ENCODE results near the gene CDA.

CDA gene

DNA sequence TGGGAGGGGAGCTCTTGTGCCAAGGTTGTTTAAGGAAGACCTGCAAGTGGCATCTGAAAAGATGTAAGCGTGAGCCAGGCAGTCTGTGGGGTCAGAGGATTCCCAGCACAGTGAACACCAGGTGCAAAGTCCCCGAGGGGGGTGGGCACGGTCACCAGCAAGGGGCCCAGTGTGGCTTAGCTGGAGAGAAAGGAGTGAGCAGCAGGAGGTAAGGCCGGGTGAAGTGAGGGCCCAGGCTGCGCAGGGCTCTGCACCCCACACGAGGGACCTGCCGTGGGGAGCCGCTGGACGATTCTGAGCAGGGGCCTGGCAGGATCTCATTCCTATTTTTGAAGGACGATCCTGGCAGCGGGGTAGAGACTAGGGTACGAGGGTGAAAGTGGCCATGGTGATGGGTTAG lies 68.1 kb downstream of the CDA start:
- no peak for DNase-seq (ENCODE audit: extremely low read depth, low read depth)
- TF ChIP-seq, protein P1, sequence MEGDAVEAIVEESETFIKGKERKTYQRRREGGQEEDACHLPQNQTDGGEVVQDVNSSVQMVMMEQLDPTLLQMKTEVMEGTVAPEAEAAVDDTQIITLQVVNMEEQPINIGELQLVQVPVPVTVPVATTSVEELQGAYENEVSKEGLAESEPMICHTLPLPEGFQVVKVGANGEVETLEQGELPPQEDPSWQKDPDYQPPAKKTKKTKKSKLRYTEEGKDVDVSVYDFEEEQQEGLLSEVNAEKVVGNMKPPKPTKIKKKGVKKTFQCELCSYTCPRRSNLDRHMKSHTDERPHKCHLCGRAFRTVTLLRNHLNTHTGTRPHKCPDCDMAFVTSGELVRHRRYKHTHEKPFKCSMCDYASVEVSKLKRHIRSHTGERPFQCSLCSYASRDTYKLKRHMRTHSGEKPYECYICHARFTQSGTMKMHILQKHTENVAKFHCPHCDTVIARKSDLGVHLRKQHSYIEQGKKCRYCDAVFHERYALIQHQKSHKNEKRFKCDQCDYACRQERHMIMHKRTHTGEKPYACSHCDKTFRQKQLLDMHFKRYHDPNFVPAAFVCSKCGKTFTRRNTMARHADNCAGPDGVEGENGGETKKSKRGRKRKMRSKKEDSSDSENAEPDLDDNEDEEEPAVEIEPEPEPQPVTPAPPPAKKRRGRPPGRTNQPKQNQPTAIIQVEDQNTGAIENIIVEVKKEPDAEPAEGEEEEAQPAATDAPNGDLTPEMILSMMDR (IDR thresholded peaks at IDR 0.05; ENCODE audit: low read depth, low read length, missing control alignments): no peak
- no peak overlapping the region for H3K4me3 ChIP-seq (replicated peaks; ENCODE audit: low read depth, low read length)

DNA sequence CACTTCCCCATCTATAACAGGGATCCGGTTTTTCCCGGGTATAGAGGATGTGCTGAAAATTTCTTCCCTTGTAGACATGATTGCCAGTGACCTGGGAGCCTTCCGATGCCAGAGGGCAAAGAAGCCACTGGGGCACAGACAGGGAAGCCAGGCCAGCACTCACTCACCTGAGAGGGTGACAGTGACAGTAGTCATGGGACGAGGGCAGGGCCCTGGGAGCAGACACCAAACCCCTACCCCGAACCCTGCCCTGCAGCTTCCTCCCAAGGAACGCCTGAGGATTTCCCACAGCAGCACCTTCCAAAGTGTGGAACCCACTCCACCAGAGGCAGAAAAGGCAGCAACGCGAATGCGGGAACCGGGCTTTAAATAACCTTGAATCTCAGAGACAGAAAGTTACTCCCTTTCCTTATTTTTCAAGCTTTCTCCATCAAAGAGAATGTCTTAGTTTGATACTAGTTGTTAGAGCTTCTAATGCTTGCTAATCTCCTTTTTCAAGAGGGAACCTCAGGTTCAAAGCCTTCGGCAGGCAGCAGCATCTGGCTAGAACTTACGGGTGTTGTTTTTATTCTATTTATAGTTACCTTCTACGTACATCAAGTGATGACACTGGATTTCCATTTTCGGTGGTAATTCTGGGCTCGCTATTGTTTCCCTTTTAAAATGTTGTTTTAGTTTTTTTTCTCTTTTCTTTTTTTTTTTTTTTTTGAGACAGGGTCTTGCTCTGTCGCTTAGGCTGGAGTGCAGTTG lies 69.4 kb downstream of the CDA start:
- H3K4me3 ChIP-seq (replicated peaks; ENCODE audit: low read depth, low read length): no peak overlapping the region
- no peak for DNase-seq (ENCODE audit: extremely low read depth, low read depth)
- TF ChIP-seq, protein P1 (IDR thresholded peaks at IDR 0.05; ENCODE audit: low read depth, low read length, missing control alignments): no peak

DNA sequence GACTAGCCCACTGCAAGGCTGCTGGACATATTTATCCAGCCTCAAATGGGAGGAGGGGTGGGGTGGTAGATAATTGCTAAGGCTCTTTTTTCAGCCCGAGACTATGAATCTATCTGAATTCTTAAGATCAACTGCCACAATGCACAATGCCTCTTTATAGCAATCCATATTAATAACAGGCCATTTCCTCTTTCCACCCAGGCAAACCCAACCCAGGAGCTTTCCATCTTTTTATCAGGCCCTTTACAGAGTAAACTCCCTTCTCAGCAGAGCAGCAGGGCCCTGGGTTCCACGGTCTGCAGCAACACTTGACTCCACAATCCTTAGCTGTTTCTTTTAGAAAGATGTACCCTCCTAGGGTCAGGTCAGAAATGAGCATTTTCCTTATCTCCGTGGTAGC lies 71.5 kb downstream of the CDA start:
- DNase-seq (ENCODE audit: extremely low read depth, low read depth): no peak
- TF ChIP-seq, protein P1 (IDR thresholded peaks at IDR 0.05; ENCODE audit: low read depth, low read length, missing control alignments): no peak

DNA sequence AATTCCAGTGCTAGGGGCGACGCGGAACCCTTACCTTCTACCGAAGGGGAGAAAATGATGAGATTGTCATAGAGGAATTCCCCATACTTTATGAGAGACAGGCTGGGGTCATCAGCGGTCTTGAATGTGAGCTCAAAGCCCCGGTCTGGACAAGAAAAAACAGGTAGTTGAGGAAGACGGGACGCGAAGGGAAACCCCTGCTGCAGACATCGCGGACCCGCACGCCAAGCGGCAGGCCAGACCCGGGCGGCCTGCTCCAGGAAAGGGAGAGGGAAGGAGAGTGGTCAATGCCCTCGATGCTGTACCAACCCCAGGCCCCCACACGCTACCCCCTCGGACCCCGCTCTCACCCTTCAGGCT lies 71.9 kb downstream of the CDA start:
- DNase-seq (ENCODE audit: extremely low read depth, low read depth): no peak
- TF ChIP-seq, protein P1 (IDR thresholded peaks at IDR 0.05; ENCODE audit: low read depth, low read length, missing control alignments): no peak
- peak overlapping the region; percentile 93 for H3K4me3 ChIP-seq (replicated peaks; ENCODE audit: low read depth, low read length)

More for the DNA sequence above, 71.5 kb downstream of the CDA start:
- peak overlapping the region; percentile 93 for H3K4me3 ChIP-seq (replicated peaks; ENCODE audit: low read depth, low read length)

DNA sequence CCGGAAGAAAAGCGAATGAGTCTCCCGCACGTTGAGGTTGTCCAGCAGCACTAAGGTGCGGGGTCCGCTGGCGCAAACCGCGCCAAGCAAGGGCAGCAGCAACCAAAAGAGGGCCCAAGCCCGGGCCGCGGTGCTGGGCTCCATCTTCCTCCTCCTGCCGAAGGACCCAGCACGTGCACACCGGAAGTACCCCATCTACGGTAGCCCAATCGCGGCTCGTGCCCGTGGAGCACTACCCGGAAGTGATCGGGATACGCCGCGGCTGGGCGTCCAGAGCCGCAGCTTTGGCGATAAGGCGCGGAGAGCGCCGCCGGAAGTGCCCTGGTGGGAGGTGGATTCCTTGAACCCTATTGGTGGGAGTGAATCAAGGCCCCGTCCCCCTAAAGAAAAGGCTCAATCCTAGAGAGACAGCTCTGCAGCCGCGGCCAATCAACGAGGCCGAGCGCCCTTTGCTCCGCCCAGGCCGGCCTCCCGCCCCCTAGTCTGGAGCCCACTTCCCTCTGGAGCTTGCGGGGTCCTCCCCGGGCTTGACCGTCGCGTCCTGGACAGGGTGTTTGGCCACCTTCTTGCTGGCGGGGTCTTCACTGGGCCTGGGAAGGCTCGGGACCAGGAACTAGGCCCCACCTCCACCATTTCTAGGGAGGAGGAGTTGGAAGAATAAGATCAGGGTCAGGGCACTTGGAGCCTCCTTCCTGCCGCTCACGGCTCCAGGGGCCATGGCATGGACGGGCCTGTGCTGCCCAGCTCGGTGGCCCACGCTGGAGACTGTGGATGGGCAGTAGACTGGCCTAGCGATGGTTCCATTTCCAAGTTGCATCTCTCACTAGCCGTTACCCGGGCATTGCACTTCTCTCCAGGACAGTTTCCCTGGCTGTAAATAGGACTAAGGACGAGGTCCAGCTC lies 72.6 kb downstream of the CDA start, which contains the start of gene DDOST:
DDOST (minus strand) TSS at position 163 of the 903 bp plus-strand sequence; CDS start at position 144, 19 bp downstream.
- H3K4me3 ChIP-seq (replicated peaks; ENCODE audit: low read depth, low read length): peak within 1 kb of the TSS; percentile 93
- TF ChIP-seq, protein P1 (IDR thresholded peaks at IDR 0.05; ENCODE audit: low read depth, low read length, missing control alignments): peak; percentile 49
- peak; percentile 94 for DNase-seq (ENCODE audit: extremely low read depth, low read depth)

DNA sequence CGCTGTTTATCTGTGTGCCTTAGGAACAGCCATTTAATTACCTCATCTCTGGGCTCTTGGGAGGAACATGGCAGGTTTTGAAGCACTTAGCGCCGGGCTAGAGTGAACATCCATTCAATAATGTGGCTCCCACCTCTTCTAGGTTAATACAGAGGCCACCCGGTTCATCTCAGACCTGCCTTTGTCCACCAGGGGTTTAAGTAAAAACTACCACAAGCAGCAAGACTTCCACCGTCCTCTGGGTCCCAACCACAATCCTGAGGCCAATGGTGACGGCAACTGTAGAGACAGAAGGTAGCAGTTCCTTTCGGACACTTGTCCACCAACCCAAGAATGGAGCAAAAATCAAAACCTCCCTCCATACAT lies 73.2 kb downstream of the CDA start:
- no peak for DNase-seq (ENCODE audit: extremely low read depth, low read depth)
- H3K4me3 ChIP-seq (replicated peaks; ENCODE audit: low read depth, low read length): peak overlapping the region; percentile 93
- TF ChIP-seq, protein P1 (IDR thresholded peaks at IDR 0.05; ENCODE audit: low read depth, low read length, missing control alignments): no peak

All from HFF-Myc (cell line).